Measurements from ENCODE around the gene FERMT1.
"Not testable (repeated sequence)": the region's sequence is repeated elsewhere in the genome, so short reads cannot be mapped to it uniquely, and the experiment has no call there.

Gene FERMT1

DNA sequence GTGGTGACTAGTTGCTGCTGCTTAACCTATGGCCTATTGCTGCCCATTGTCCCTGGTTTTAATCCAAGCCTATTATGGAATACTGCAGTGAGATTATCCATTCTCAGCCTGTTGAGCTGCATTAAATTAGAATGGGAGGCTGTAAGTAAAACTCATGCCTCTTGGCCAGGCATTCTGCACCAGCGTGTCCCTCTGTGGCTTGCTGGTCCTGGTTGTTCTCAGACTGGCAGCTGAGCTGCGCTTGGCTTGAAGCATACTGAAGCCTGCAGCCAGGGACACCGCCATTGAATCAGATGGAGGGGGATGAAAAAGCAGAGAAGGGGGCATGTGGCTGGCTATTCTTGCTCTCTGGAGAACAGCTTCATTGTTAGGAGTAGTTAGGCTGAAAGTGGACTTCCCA, 84.6 kb downstream of the FERMT1 start:
- no peak for DNase-seq

DNA sequence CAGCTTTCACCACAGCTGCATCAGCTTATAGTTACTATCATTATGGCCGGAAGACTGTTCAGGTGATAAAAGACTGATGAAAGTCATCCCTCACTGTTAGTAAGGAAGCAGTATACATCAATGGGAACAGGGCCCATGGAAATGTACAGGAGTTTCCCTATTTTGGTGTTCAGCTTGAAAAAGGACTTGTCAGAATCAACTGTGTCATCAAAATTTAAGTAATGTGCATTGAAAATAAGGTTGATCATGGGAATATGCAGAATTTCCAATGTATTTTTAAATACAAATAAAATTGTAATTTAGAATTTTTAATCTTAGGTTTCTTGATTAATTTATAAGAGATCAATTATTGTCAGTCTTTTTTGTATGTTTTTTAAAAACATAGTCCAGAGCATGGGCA, 85.7 kb downstream of the FERMT1 start:
- no peak for DNase-seq

GRCh38 chr20:6036213-6036612, 86.6 kb downstream of the FERMT1 start:
- no peak for DNase-seq

- DNase-seq: no peak
Measured at GRCh38 chr20:6034134-6034969, 88.5 kb downstream of the FERMT1 start.

GRCh38 chr20:6032907-6033306, 89.9 kb downstream of the FERMT1 start:
- not testable (repeated sequence) for DNase-seq

DNA sequence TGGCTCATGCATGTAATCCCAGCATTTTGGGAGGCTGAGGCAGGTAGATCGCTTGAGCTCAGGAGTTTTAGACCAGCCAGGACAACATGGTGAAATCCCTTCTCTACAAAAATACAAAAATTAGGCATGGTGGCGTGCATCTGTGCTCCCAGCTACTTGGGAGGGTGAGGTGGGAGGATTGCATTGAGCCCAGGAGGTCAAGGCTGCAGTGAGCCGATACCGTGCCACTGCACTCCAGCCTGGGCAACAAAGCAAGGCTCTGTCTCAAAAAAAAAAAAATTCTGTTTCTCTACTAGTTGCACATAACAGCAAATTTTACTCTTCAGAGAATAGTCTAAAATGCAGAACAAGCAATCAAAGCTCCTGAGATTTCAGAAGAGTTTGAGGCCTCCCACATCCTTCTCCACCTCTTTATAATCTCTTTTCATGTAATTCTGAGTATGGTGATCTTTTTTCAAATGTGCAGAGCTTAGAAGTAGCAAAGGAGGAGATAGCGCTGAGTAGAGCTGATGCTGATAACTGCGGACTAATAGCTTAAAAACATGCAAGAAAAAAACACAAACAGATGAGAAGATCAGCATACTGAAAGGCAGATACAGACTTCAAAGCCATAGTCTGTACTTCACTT, 92.3 kb downstream of the FERMT1 start:
- DNase-seq: no peak

GRCh38 chr20:6029538-6029937, 93.3 kb downstream of the FERMT1 start:
- DNase-seq: no peak

DNA sequence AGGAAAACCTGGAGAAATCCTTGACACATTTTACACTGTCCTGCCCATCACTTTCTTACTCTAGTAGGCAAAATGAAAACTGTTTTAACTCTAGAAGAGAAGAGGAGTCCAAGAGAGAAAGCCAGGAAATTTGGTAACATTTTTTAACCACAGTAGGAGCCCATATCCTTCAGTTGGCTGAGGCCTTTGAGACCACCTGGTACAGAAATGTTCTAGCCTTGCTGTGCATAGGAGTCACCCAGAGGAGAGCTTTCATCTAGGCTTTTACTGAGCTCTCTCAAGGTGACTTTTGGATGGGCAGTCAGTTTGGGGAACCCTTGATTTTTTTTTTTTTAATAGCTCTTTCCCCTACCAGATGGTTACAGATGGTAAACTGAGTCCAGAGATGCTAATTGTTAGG, 94.0 kb downstream of the FERMT1 start:
- DNase-seq: no peak

DNA sequence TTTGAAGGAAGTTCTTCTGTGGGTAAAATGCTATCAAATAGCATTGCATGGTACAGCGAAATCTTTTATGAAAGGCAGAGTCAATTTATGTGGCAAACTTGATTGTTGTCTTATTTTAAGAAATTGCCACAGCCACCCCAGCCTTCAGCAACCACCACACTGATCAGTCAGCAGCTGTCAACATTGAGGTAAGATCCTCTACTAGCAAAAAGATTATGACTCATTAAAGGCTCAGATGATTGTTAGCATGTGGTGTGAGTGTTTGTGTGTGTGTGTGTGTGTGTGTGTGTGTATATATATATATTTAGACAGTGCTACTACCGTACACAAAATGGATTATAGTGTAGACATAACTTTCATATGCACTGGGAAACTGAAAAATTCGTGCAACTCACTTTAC, 96.8 kb downstream of the FERMT1 start:
- DNase-seq: no peak

Measured in NCI-H1092 treated with DMSO at 0.1 percent for 48 hours (cell line).